Coronary artery (tissue), 2 donors: ENCODE results near the gene ESPNL.

Experiments
- DNase-seq: peaks from one replicate; pipeline ENCODE4 v3.0.0-alpha.2; 2017; ENCODE audit warnings: low spot score
- H3K27ac ChIP-seq, 2 donors: fragments of 200-600 bp; sonication (generic); one replicate each; pipeline ENCODE4 v1.5.1; 2016 to 2019
- H3K4me3 ChIP-seq: fragments of 200-600 bp; sonication (generic); 2 replicates; pipeline ENCODE4 v1.5.1; 2016; ENCODE audit warnings: mild to moderate bottlenecking, moderate library complexity
- TF ChIP-seq, protein P1 (sequence below): fragments of 200-600 bp; sonication (generic); IDR thresholded peaks from one replicate; pipeline ENCODE4 v1.5.1; 2019; ENCODE audit warnings: antibody characterized with exemption

The ESPNL gene

DNA sequence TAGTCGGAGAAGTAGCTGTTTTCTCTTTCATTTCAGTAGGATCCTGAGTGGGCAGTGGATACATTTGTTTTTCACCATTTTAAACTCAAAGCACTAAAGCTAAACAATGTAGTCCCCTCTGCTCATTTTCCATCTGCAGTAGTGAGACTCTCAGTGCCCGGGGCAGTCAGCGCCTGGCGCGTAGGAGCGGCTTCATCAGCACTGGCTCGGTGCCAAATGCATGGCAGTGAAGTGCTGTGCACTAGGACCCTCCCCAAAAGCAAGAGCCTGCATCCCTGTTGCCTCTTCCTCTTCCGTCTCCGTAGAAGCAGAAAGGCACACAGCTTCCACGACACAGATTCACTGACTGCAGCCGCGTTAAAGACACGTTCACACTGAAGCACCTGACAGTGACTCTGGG lies 19.0 kb upstream of the ESPNL start:
- TF ChIP-seq, protein P1, sequence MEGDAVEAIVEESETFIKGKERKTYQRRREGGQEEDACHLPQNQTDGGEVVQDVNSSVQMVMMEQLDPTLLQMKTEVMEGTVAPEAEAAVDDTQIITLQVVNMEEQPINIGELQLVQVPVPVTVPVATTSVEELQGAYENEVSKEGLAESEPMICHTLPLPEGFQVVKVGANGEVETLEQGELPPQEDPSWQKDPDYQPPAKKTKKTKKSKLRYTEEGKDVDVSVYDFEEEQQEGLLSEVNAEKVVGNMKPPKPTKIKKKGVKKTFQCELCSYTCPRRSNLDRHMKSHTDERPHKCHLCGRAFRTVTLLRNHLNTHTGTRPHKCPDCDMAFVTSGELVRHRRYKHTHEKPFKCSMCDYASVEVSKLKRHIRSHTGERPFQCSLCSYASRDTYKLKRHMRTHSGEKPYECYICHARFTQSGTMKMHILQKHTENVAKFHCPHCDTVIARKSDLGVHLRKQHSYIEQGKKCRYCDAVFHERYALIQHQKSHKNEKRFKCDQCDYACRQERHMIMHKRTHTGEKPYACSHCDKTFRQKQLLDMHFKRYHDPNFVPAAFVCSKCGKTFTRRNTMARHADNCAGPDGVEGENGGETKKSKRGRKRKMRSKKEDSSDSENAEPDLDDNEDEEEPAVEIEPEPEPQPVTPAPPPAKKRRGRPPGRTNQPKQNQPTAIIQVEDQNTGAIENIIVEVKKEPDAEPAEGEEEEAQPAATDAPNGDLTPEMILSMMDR = no peak
- Histone ChIP-seq H3K4me3 (no peak overlapping the region), H3K27ac (no peak overlapping the region)
- DNase-seq = no peak

- Histone ChIP-seq H3K27ac (no peak overlapping the region), H3K4me3 (no peak overlapping the region)
- TF ChIP-seq, protein P1 = no peak
- no peak for DNase-seq
Observed at GRCh38 chr2:238081561-238081960, 18.6 kb upstream of the ESPNL start.

DNA sequence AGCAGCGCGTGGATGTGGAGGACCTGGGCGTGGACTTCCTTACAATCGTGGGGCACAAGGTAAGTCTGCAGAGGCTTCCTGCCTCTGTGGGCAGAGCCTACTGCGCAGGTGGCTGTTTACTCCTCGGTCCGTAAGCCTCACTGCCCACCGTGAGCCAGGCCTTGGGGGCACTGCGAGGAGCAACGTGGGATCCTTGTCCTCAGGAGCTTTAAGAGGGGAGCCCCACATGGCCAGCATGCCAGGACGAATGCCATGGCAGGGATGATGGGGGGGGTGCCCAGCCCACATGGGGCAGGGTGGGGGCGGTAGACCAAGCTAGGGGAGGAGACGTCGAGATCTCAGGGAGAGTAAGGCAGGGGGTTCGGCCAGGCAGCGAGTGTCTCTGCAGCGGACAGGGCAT lies 18.0 kb upstream of the ESPNL start:
- DNase-seq = no peak
- Histone ChIP-seq H3K4me3 (no peak overlapping the region), H3K27ac (no peak overlapping the region)
- TF ChIP-seq, protein P1 = no peak

GRCh38 chr2:238082827-238083226 lies 17.3 kb upstream of the ESPNL start:
- no peak overlapping the region for H3K4me3 ChIP-seq
- DNase-seq = no peak

GRCh38 chr2:238083919-238084318 lies 16.2 kb upstream of the ESPNL start:
- H3K4me3 ChIP-seq = no peak overlapping the region
- H3K27ac ChIP-seq = no peak overlapping the region
- DNase-seq = no peak
- TF ChIP-seq, protein P1 = no peak

More at GRCh38 chr2:238082827-238083226, 17.3 kb upstream of the ESPNL start:
- H3K27ac ChIP-seq = no peak overlapping the region
- TF ChIP-seq, protein P1 = no peak

DNA sequence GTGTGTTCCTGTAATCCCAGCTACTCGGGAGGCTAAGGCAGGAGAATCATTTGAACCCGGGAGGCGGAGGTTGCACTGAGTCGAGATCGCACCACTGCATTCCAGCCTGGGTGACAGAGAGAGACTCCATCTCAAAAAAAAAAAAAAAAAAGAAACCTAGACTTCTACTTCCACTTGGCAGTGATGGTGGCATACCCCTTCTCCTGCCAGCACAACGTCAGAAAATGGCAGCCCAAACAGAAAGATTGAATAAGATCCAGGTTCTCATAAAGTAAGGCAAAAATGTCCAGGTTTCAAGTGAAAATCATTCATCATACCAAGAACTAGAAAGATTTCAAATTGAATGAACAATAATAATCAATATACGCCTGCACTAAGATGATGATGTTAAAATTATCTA lies 15.4 kb upstream of the ESPNL start:
- Histone ChIP-seq H3K4me3 (no peak overlapping the region), H3K27ac (no peak overlapping the region)
- no peak for DNase-seq
- TF ChIP-seq, protein P1 = no peak

DNA sequence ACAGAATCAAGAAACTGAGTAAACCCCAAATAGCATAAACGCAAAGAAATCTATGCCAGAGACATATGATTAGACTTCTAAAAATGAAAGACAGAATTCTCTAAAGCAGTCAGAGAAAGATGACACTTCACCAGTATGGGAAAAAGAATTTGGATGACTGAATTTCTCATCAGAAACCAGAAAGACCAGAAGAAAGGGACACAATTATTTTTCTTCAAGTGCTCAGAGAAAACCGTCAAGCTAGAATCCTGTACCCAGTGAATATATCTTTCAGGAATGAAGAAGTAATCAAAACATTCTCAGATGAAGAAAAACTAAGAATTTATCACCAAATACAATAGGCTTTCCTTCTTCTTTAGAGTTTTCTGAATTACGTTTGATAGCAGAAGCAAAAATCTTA lies 14.2 kb upstream of the ESPNL start:
- DNase-seq = no peak
- Histone ChIP-seq H3K27ac (no peak overlapping the region), H3K4me3 (no peak overlapping the region)
- TF ChIP-seq, protein P1 = no peak
